KMS-11 (cell line): ENCODE measurements around the gene PSMD6.
A peak's percentile ranks its signal among the peaks of the same experiment; 100 is the strongest.

Experiments
- H2AFZ ChIP-seq: fragments of 200-600 bp; sonication (generic); 2 replicates; pipeline ENCODE4 v1.6.1; 2016; ENCODE audit warnings: antibody characterized with exemption, mixed run types, low read depth
- H3K27ac ChIP-seq: fragments of 200-600 bp; sonication (generic); 2 replicates; pipeline ENCODE4 v1.6.1; 2016; ENCODE audit warnings: mild to moderate bottlenecking, mixed run types
- H3K27me3 ChIP-seq: fragments of 200-600 bp; sonication (generic); 2 replicates; pipeline ENCODE4 v1.6.1; 2017; ENCODE audit warnings: mild to moderate bottlenecking, low read depth, mixed run types, moderate library complexity; ENCODE audit not compliant: insufficient read depth
- H3K36me3 ChIP-seq: fragments of 200-600 bp; sonication (generic); 2 replicates; pipeline ENCODE4 v1.6.1; 2017; ENCODE audit warnings: mild to moderate bottlenecking, mixed run types; ENCODE audit not compliant: insufficient read depth
- H3K4me1 ChIP-seq: fragments of 200-600 bp; sonication (generic); 2 replicates; pipeline ENCODE4 v1.6.1; 2016; ENCODE audit warnings: mild to moderate bottlenecking, low read depth, mixed run types; ENCODE audit not compliant: poor library complexity, severe bottlenecking
- H3K4me2 ChIP-seq: fragments of 200-600 bp; sonication (generic); 2 replicates; pipeline ENCODE4 v1.7.0; 2016; ENCODE audit warnings: mild to moderate bottlenecking, mixed run types
- H3K4me3 ChIP-seq: fragments of 200-600 bp; sonication (generic); IDR thresholded peaks from 2 replicates; pipeline ENCODE4 v1.6.1; 2017; ENCODE audit warnings: low read depth, low read length, mixed read lengths; ENCODE audit not compliant: insufficient read depth
- H3K79me2 ChIP-seq: fragments of 200-600 bp; sonication (generic); 2 replicates; pipeline ENCODE4 v1.6.1; 2016; ENCODE audit warnings: low read depth, mixed run types; ENCODE audit not compliant: insufficient read depth
- H3K9ac ChIP-seq: fragments of 200-600 bp; sonication (generic); 2 replicates; pipeline ENCODE4 v1.6.1; 2016; ENCODE audit warnings: mild to moderate bottlenecking, mixed run types
- H4K20me1 ChIP-seq: fragments of 200-600 bp; sonication (generic); 2 replicates; pipeline ENCODE4 v1.6.1; 2016; ENCODE audit warnings: mild to moderate bottlenecking, mixed run types; ENCODE audit not compliant: insufficient read depth
- TF ChIP-seq, protein P1 (sequence below): fragments of 200-600 bp; sonication (generic); conservative IDR thresholded peaks from 2 replicates; pipeline ENCODE4 v1.6.1; 2017; ENCODE audit warnings: low read depth, mild to moderate bottlenecking, antibody characterized with exemption, low read length, moderate library complexity, mixed read lengths

PSMD6 gene

DNA sequence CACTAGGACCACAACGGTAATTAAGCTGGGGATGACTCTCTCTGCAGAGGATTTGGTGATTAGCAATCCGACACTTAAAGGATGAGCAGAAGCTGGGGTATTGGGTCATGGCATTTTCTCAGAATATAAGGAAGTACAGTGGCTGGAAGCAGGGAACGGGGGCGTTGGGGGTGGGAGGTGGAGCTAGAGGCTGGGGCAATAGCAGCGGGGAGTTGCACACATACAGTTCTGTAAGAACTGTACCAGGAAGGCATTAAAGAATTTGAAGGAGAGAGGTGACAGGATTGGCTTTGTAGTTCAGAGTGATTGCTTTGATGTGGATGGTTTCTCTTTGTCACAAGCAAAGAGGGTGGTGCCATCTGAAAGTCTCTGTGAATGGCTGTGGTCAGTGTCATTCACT, 28.2 kb downstream of the PSMD6 start:
- no peak overlapping the region for H3K4me3 ChIP-seq
- no peaks in the 10 kb centered on the region for H4K20me1 ChIP-seq
- H3K79me2 ChIP-seq, result no peaks in the 10 kb centered on the region
- no peaks in the 10 kb centered on the region for H3K27me3 ChIP-seq
- H3K4me2 ChIP-seq, result no peak overlapping the region
- H2AFZ ChIP-seq, result no peak overlapping the region
- H3K9ac ChIP-seq, result no peak overlapping the region
- H3K36me3 ChIP-seq, result no peaks in the 10 kb centered on the region
- H3K27ac ChIP-seq, result no peak overlapping the region
- TF ChIP-seq, protein P1, sequence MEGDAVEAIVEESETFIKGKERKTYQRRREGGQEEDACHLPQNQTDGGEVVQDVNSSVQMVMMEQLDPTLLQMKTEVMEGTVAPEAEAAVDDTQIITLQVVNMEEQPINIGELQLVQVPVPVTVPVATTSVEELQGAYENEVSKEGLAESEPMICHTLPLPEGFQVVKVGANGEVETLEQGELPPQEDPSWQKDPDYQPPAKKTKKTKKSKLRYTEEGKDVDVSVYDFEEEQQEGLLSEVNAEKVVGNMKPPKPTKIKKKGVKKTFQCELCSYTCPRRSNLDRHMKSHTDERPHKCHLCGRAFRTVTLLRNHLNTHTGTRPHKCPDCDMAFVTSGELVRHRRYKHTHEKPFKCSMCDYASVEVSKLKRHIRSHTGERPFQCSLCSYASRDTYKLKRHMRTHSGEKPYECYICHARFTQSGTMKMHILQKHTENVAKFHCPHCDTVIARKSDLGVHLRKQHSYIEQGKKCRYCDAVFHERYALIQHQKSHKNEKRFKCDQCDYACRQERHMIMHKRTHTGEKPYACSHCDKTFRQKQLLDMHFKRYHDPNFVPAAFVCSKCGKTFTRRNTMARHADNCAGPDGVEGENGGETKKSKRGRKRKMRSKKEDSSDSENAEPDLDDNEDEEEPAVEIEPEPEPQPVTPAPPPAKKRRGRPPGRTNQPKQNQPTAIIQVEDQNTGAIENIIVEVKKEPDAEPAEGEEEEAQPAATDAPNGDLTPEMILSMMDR, result no peak
- H3K4me1 ChIP-seq, result no peaks in the 10 kb centered on the region

DNA sequence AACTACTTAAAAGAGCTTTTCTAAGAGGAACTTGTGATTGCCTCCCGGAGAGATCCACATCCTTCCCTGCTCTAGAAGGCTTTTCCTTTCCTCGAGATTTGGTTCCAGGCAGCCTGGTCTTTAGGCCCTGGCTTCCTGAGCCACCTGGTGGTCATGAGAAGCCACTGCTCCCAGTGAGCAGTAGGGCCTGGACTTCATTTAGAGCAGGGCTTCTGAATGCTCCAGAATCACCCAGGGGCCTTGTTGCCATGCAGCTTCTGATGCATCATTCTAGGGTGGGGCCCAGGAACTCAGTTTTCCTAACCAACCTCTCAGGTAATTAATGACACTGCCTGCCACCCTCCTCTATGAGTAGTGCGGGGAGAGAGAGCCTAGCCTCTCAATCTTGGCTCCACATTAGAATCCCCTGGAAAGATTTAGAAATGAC, 29.6 kb downstream of the PSMD6 start:
- Histone ChIP-seq H3K4me1 (no peaks in the 10 kb centered on the region), H3K27me3 (no peaks in the 10 kb centered on the region), H3K79me2 (no peaks in the 10 kb centered on the region), H3K27ac (no peak overlapping the region), H3K4me3 (no peak overlapping the region), H3K9ac (no peak overlapping the region), H3K4me2 (no peak overlapping the region), H2AFZ (no peak overlapping the region), H4K20me1 (no peaks in the 10 kb centered on the region), H3K36me3 (no peaks in the 10 kb centered on the region)
- TF ChIP-seq, protein P1, result peak; percentile 69

DNA sequence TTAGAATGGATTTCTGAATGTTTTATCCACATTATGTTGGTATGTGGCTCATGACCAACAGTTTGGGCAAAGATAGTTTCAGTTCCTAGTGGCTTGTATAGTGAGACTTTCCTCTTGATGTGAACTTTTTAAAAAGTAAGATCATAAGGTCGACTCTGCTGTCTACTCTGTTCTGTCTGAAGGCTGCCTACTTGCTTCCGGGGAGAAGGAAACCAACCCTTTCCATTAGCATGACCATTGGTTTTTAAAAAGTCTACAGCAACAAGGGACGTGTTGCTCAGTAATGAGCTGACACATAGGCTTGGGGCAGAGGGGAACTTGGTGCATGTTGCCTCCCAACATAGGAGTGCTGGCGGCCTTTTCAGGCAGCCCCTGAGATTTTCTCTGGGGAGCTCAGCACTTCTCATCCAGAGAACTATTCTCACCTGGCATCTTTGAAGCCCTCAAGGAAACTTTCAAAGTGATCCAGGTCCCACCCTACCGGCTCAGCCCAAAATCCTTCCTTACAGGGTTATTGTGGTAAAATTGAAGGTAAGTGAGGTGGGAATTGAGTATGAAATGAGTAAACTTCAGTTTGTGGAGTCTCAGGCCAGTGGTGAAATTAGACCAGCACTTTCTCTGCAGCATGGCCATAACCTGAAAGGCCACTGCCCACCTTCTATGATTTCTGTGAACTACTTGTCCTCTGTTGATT, 30.6 kb downstream of the PSMD6 start:
- Histone ChIP-seq H3K79me2 (no peaks in the 10 kb centered on the region), H4K20me1 (no peaks in the 10 kb centered on the region), H3K9ac (no peak overlapping the region), H2AFZ (no peak overlapping the region), H3K4me1 (peaks cover 3% of the 10 kb centered on the region), H3K27ac (no peak overlapping the region), H3K36me3 (no peaks in the 10 kb centered on the region), H3K4me3 (no peak overlapping the region), H3K27me3 (no peaks in the 10 kb centered on the region), H3K4me2 (no peak overlapping the region)
- TF ChIP-seq, protein P1, result no peak

DNA sequence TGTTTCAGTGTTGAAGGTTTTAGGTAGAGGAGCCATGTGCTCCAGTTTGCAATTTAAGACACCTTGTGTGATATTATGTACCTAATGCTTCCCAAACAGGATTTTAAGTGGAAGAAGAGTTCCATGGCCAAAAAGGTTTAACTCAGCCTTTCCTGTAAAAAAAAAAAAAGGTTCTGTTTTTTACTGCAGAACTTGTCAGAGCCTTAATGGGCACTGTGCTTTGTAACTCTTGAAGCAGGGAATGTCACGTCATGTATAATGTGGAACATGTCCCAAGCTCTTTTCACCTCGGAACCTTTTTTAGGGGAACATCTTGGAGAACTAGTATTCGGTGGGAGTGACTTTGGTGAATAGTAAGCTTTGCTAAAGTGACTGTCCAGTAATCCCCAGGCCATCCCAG, 31.6 kb downstream of the PSMD6 start:
- Histone ChIP-seq H3K4me1 (peaks cover 3% of the 10 kb centered on the region), H3K4me3 (no peak overlapping the region), H3K36me3 (no peaks in the 10 kb centered on the region), H3K79me2 (no peaks in the 10 kb centered on the region), H3K9ac (no peak overlapping the region), H3K4me2 (no peak overlapping the region), H3K27ac (no peak overlapping the region), H2AFZ (no peak overlapping the region), H3K27me3 (no peaks in the 10 kb centered on the region), H4K20me1 (no peaks in the 10 kb centered on the region)
- TF ChIP-seq, protein P1, result no peak
